HG02970 (cell line): ENCODE results near the gene CAPN7.

Experiments
- ATAC-seq: cut with Tn5 transposase; IDR thresholded peaks from one replicate; pipeline ENCODE4 v1.9.1; 2021; ENCODE audit warnings: mild to moderate bottlenecking, moderate library complexity, moderate number of reproducible peaks; ENCODE audit not compliant: unreplicated experiment, low FRiP score

Gene CAPN7

GRCh38 chr3:15198686-15199085 lies 7.4 kb upstream of the CAPN7 start:
- ATAC-seq: no peak

GRCh38 chr3:15199493-15200105 lies 6.4 kb upstream of the CAPN7 start:
- no peak for ATAC-seq

- ATAC-seq: no peak
Measured at GRCh38 chr3:15204005-15204404, 2.0 kb upstream of the CAPN7 start.

GRCh38 chr3:15205482-15205933 lies 538 bp upstream of the CAPN7 start:
- no peak for ATAC-seq

GRCh38 chr3:15206662-15207576 lies 873 bp downstream of the CAPN7 start:
- no peak for ATAC-seq

- ATAC-seq: no peak
Measured at GRCh38 chr3:15207836-15208504, 1.9 kb downstream of the CAPN7 start.

GRCh38 chr3:15211937-15212336 lies 5.9 kb downstream of the CAPN7 start:
- no peak for ATAC-seq

- ATAC-seq: no peak
Measured at GRCh38 chr3:15214758-15215157, 8.7 kb downstream of the CAPN7 start.

- ATAC-seq: no peak
Measured at GRCh38 chr3:15215996-15216395, 9.9 kb downstream of the CAPN7 start.

GRCh38 chr3:15216501-15216900 lies 10.5 kb downstream of the CAPN7 start:
- no peak for ATAC-seq

GRCh38 chr3:15217011-15217671 lies 11.1 kb downstream of the CAPN7 start:
- no peak for ATAC-seq

GRCh38 chr3:15217841-15218267 lies 11.8 kb downstream of the CAPN7 start:
- ATAC-seq: no peak

GRCh38 chr3:15218689-15219088 lies 12.6 kb downstream of the CAPN7 start:
- ATAC-seq: no peak

- ATAC-seq: no peak
Measured at GRCh38 chr3:15220056-15220455, 14.0 kb downstream of the CAPN7 start.

GRCh38 chr3:15220661-15221060 lies 14.6 kb downstream of the CAPN7 start:
- ATAC-seq: no peak

GRCh38 chr3:15221574-15222217 lies 15.7 kb downstream of the CAPN7 start:
- ATAC-seq: no peak

GRCh38 chr3:15223685-15224572 lies 17.9 kb downstream of the CAPN7 start:
- ATAC-seq: no peak

GRCh38 chr3:15228147-15228546 lies 22.1 kb downstream of the CAPN7 start:
- no peak for ATAC-seq

GRCh38 chr3:15229262-15229661 lies 23.2 kb downstream of the CAPN7 start:
- ATAC-seq: no peak
